SK-N-DZ (cell line): Measurements from ENCODE around the gene NGB. TPM values are rescaled to one million over a fixed set of nuclear protein-coding genes. Genes with fewer than 3 reads are reported as not detected.
"Not testable (repeated sequence)": the region's sequence is repeated elsewhere in the genome, so short reads cannot be mapped to it uniquely, and the experiment has no call there.

Experiments
- DNase-seq: peaks from one replicate; pipeline ENCODE4 v3.0.0-alpha.2; 2015; ENCODE audit warnings: low spot score
- polyA plus RNA-seq, 2 experiments: library from polyadenylated mRNA; depleted of rRNA; stranded (reverse); fragments of >200 nt; gene quantifications; 2 replicates each; pipeline ENCODE4 v1.2.3, GENCODE V29; 2014

NGB gene, protein sequence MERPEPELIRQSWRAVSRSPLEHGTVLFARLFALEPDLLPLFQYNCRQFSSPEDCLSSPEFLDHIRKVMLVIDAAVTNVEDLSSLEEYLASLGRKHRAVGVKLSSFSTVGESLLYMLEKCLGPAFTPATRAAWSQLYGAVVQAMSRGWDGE
- 1.8 and 2.9 TPM in 2 replicates for polyA plus RNA-seq (2014; cell fraction: cytosol; rRNA removed)
- 0.97 and 1.2 TPM in 2 replicates for polyA plus RNA-seq (2014; cell fraction: nucleus; rRNA removed)

DNA sequence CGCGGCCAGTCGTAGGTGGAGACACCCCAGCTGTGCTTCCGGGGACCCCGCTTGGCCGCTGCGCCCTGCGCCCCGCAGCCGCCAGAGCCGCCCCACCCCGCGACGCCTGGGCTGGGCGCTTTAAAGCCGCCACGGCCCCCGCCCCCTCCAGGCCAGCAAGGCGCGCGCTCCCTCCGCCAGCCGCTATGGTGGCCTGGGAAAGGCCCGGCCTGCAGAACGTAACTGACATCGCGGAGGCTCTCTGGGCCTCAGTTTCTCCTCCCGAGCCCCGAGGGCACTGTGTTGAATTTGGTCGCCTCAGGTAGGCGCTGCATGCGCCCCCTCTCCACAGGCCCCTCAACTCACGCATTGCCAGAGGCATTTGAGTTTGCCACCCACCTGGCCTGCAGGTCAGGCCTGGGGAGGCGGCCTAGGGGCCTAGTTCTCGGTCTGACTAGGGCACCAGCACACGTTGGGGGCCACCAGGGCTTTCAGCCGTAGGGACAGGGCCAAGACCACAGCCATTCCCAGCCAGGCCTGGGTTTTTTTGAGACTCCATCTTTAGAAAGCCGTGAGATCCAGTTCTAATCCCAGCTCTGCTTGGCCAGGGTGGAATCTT lies at the start of gene NGB:
Gene NGB (minus strand): TSS at position 94 of the 598 bp plus-strand sequence. CDS start 269 bp downstream, outside the sequence.
- no peak for DNase-seq

DNA sequence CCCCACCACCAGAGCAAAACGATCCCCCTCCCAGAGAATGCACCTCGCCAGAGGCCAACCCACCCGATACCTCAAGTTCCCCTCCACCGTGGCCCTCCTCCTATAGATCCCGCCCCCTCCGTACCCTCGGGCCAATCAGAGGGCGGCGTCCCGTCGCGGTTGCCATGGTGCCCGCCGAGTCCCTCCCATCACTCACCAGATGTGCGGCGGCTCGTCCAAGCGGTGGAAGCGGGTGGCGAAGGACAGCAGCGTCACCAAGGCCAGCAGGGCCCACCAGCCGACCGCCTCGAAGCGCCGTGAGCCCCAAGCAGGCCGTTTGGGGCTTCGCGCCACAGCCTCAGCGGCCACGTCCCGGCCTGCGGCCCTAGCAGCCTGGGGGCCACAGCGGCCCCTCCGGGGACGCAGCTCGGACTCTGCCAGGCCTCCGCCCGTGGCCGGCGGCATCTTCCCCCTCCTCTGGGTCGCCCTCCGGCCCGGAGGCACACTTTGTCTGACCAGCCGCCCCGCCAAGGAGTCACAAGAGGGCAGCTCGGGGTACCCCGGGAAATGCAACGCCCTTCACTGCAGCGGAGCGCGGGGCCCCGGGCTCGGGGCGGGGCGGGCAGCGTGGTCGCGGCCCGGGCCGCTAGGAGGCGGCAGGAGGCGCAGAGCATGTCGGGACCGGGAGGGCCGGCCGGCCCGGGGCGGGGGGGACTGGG lies 49.4 kb upstream of the NGB start, which contains the start of gene POMT2:
Gene POMT2 (minus strand): TSS at position 646 of the 698 bp plus-strand sequence. CDS start 202 bp downstream, at position 444.
- peak; percentile 91 for DNase-seq

DNA sequence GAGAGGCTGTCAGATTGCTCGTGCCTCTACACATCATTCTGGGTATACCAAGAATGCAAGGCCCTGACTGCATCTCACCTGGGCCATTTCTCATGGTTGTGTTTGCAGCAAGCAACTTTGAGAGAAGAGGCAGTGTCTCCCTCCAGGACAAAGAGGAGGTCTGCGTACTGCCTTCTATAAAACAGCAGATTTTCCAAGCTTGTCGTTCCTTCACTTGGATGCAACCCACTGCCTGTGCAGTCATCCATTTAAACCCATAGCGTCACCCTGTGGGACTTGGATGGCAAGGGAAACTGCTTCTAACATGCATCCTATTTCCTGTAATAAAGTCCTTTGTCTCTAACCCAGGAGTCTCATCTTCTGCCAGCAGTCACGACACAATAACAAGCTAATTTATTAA lies 48.4 kb upstream of the NGB start:
- DNase-seq = no peak

DNA sequence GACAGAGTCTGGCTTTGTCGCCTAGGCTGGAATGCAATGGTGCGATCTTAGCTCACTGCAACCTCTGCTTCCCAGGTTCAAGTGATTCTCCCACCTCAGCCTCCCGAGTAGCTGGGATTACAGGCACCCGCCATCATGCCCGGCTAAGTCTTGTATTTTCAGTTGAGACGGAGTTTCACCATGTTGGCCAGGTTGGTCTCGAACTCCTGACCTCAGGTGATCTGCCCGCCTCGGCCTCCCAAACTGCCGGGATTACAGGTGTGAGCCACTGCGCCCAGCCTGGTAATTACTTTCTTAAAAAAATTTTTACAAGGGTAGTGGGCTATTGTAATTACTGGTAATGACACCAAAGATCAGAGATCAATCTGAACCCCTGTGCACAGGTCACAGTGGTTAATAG lies 47.8 kb upstream of the NGB start:
- not testable (repeated sequence) for DNase-seq

DNA sequence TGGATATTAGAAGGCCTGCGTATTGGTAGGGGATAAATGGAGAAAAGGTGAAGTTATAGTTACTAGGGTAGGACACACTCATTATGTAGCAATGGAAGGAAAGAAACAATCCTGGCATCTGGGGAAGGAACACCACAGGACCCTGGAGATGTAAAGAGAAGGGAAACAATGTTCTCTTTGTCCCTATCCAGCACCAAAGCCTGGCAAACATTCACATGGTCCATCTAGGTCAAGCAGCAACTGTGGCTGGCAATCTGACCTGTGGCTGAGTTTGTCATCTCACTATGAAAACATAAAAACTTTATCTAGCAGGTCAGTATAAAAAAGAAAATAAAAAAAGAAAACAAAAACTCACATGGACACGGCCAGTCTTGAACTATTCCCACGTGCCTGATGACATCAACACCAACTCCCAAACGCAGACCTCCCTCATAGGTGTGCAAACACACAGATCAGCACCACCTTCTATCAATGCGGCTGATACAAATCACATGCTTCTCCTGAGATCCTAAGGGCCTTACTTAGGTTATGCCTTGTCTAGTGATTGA lies 47.1 kb upstream of the NGB start:
- no peak for DNase-seq

DNA sequence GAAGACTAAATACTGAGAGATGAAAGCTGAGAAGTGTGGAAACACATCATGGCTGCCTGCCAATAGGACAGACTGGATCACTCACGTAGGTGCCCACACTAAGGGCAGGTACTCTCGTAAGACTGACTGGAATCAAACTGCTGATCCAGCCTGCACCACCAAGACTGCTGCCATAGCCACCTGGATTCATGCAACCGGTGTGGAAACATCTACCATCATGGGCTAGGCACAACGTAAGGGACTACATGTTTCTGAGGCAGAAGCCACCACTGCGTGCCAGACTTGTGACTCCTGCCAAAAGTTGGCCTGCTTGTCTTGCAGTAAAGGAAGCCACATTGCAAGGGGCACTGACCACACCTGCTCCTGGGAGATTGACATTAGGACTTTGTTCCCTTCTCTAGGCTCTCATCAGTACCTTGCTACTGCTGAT lies 45.9 kb upstream of the NGB start:
- DNase-seq = no peak

DNA sequence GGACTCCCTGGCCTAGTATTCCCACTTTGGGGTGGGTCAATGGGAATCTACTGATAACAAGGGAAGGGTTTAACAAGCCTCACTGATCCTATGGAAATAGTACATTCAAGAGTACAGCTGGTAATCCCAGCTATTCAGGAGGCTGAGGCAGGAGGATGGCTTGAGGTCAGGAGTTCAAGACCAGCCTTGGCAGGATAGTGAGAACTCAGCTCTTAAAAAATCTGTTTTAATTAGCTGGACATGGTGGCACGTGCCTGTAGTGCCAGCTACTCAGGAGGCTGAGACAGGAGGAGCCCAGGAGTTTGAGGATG lies 45.1 kb upstream of the NGB start:
- no peak for DNase-seq

DNA sequence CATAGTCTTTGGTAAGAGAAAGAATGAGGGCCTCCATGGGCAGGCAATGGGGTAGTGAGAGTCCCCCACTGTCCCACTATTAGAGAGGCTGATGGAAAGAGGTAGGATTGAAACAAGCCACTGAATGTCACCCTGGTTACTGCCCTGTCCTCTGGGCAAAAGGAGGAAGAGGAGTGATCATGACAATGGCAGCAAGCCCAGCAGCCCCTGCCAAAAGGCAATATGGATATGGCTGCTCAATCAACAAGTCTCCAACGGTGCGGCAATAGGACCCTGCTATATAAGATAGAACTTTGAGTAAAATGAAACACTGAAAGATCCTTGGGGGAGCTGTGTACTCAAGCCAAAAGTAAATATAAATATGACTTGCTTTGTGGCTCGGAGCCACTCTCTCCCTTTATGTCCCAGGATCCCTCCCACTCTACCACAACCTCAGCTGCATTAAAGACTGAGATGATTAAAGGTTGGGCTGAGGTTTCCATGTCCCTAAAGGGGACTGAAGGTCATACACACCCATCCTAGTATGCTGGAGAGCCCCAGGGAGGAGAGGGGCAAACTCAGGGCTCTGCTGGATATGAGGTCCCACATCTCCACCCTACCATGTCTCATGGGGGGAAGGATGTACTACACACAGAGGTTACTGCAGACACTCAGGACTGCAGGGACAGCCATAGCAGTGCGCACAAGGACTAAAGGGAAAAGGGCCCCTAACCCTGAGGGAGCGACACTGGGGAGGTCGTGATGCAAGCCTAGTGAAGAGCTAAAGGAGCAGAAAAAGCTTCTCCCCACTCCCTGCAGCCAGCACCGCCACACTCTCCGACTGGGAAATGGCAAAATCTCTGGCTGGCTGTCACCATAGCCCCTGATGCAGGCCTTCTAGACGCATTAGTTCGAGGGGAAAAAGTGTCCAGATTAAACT lies 43.8 kb upstream of the NGB start:
- no peak for DNase-seq

DNA sequence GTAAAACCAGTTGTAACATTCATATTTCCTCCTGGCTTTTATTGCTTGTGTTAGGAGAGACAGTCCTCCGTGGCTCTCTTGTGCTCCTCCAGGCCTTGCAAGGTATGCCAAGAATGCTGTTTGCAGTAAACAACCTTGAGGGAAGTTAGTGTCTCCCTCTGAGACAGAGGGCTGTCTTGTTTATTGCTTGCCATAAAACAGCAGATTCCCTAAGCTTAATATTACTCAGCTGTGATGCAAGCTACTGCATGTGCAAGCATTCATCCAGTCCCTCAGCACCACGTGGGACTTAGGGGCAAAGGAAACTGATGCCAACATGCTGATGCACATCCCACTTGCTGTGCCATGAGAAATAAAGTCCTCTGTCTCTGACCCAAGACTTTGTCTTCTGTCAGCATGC lies 43.0 kb upstream of the NGB start:
- no peak for DNase-seq

DNA sequence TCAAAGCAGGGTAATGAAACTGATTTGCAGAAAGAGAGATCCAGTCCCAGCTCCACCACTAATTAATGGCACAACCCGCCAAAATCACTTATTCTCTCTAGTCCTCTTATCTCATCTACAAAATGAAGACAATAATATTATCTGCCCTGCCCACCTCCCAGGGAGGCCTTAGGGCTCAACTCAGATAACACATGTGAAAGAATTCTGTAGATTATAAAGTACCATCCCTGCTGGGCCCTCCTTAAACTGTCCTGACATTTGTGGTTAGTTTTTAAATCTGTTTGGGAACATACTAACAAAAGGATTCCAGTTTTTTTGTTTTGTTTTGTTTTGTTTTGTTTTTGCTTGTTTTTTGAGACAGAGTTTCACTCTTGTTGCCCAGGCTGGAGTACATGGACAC lies 42.4 kb upstream of the NGB start:
- DNase-seq = no peak

DNA sequence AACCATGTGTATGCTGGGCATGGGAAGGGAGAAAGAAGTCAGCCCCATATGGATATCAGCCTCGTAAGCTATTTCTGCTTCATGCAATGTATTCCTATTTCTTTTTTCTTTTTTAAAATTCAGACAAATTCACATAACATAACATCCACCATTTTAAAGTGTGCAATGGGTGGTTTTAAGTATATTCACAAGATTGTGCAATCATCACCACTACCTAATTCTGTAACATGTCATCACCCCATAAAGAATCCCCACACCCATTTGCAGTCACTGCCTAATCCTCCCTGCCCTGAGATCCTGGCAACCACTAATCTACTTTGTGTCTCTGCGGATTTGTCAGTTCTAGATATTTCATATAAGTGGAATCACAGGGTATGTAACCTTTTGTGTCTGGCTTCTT lies 40.2 kb upstream of the NGB start:
- no peak for DNase-seq

DNA sequence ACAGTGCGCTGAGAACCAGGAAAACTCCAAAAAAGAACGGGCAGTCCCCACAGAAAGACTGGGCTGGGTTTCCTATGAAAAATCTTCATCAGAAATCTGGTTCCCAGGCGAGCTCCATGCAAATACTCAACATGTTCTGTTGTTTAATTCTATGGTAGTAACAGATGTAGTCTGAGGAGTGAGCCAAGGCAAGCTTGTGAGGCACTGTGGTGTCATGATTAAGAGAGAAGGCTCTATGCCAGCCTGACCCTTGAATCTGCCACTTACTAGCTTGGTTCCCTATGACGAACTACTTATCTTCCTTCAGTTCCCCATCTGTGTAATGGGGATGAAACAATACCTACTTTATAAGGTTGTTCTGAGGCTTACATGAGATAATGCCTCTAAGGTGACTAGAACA lies 39.0 kb upstream of the NGB start:
- no peak for DNase-seq

DNA sequence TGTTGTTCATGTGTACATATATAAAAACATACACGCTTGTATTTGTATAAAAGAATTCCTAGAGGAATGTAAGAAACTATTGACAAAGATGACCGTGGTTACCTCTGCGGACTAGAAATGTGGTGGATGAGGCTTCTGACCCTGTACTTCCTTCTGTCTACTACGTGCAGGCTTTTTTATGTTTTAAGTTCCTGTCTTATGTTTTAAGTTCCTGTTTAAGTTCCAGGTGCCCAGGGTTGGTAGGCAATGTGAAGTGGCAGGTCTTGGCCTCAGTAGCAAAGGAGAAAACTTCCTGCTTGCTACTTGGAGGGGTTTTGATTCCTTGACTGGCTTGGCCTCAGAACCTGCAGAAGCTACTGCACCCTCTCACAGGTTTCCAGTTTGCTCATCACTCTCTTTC lies 38.1 kb upstream of the NGB start:
- no peak for DNase-seq

DNA sequence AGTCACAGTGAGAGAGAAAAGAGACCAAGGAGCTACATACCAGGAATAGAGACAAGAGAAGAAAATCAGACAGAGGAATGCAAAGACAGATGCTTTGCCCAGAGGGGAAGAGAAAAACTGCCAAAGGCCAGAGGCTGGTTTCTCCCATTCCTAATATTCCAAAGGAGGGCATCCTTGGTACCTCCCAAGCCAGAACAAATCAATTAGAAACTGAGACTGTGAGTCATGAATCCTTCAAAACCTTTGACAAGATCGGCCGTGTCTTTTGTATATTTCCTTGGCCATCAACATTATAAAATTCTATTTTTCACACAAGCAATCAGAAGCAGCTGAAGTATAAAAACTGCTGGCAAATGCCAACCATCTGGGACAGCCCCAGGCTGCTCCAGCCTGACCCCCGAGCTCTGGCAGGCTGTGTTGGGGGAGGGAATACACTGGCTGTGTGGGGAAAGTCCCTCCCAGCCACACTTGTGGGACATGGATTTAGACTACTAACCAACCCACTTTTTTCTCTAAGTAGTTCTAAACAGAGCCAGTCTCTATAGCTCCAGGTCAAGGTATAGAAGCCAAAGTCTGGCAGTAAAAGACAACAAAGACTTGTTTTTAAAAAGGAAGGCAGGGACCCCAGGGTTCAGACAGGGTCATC lies 36.0 kb upstream of the NGB start:
- DNase-seq = no peak

DNA sequence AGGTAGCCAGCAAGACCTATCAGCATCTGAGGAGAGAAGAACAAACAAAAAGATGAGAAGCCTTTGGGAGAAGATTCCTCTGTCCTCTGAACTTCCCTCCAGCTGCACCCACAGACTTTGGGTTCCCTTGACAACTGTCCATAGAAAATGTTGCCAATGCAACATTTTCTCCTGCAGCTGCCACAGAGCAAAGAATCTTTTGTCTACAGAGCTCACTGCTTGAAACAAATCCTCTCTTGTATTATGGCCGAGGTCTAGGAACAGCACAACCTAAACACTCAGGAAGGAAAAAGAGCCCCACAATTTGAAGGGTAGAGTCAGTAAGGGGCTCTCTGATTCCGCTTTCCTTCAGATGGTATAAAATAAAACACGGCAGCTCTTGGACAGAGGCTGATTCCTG lies 35.4 kb upstream of the NGB start:
- no peak for DNase-seq

DNA sequence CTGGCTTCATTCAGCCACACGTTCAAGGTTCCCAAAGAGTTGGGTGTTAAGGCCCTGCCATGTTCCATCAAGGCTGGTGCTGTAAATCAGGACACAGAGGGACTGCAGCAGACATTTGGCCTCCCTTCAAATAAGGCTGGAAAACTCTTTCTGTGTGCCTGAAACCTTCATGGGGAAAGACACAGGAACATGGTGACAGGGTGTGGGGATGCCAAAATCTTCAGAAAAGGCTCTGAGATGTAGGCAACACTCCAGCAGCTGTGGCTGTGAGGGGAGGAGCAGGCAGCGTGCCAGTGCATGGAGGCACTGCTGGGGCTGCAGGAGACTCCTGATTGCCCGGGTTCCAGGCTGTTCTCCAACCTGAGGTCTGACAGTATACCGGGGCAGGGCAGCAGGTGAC lies 34.7 kb upstream of the NGB start:
- DNase-seq = no peak

DNA sequence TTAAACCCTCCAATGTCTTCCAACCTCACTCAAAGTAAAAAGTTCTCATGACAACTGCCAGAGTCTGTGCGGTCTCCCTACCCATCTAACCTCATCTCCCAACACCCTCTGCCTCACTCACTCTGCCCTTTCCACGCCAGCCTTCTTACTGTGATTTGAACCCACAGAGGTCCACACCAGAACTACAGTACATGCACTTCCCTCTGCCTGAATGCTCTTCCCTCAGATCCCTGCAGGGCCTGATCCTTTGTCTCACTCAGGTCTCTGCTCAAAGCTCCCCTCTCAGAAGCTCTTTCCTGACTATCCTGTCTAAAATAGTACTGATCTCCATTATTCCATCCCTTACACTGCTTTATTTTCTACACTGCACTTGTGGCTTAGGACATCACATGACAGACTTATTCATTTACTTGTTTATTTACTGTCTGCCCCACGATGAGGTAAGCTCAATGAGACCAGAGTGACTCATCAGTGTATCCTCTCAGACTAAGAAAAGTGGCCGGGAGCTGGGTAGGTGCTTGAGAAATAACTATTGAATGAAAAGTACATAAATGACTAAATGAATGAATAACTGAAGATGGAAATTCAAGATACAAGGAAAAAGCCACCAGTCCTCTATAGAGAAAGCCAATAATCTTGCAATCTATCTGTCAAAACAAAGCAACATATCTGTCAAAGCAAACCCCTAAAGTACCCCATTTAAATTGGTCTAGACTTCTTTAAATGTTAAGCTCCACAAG lies 32.6 kb upstream of the NGB start:
- DNase-seq = no peak

DNA sequence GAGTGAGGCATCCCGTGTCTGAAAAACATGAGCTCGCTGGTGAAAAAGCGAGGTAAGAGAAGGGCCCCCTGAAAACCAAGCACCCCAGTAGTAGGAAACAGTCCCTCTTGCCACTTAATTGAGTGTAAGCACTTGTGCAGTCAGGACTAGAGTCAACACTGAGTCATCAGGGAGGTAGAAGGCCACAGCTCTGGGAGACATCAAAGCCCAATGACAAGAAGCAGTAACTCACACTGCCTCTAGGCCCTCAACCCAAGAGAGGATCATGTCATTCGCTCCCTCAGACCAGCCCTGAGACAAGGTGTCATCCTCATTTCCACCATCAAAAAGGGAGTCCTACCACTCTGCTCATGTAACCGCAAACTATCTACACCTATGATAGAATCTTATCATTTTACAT lies 31.9 kb upstream of the NGB start:
- no peak for DNase-seq

DNA sequence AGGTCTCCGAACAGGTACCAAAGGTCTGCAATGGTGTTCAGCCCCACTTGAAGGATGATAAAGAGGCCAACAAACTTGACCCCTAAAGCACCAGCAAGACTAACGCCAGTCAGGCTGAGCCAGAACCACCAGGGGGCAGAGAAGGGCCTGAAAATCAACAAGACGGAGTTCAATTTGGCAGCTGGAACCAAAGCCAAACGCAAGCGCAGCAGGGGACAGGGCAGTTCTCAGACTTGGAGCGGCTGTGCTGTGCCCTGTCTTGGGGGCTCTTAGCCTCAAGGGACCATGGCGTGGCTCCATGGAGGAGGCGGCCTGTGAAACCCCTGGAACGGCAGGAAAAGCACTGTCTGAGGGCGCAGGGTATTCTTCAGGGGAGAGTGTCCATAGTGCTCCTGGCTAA lies 30.1 kb upstream of the NGB start:
- peak; percentile 61 for DNase-seq

DNA sequence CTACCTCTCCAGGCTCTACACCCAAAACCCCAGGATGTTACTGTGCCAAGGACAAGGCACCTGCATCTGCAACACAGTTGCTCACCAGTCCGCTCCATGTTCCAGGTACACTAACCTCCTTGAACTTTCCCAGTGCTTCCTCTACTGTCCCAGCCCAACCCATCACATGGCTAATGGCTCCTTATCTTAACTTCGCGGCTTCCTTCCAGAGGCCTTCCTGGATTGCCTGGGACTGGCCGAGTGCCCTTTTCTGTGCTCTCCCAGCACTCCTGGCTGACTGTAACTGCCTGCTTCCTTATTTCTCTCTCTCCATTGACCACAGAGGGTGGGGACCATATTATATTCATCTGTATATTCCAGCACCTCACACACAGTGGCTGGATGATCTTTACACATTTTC lies 28.8 kb upstream of the NGB start:
- DNase-seq = no peak

DNA sequence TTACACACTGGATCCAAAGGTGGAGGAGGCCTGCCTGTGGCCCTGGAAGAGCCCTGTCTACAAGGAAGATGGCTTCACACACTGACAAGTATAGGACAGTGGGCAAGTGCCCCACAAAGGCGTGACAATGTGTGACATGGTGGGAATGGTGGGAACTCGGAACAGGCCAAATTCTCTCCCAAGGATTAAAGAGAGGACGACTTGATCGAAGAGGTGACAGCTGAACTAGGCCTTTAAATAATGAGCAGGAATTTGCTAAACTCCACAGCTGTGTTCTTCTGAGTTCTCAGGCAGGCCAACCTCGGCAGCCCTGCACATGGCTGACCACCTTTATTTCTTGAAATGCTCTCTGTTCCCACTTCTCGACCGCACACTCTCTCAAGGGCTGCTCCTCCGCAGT lies 25.9 kb upstream of the NGB start:
- no peak for DNase-seq
